Nephron (organoid): Measurements from ENCODE around the gene ARMC12.

ENCODE experiments used
- H3K27ac Mint-ChIP-seq, 3 experiments: 2 replicates each; pipeline ENCODE4 v1.8.0; 2020; ENCODE audit warnings: mixed read lengths in 3 of 3, mild to moderate bottlenecking in 2 of 3, moderate library complexity in 1 of 3
- H3K27me3 Mint-ChIP-seq: 2 replicates; pipeline ENCODE4 v1.8.0; 2021; ENCODE audit warnings: low read depth, mild to moderate bottlenecking, moderate library complexity, mixed read lengths
- H3K36me3 Mint-ChIP-seq: 2 replicates; pipeline ENCODE4 v1.8.0; 2020; ENCODE audit warnings: low read depth, mixed read lengths
- H3K4me1 Mint-ChIP-seq: 2 replicates; pipeline ENCODE4 v1.8.0; 2020; ENCODE audit warnings: mixed read lengths
- H3K4me3 Mint-ChIP-seq, 3 experiments: 2 replicates each; pipeline ENCODE4 v1.8.0; 2020; ENCODE audit warnings: mild to moderate bottlenecking in 3 of 3, mixed read lengths in 3 of 3, moderate library complexity in 2 of 3
- H3K9me3 Mint-ChIP-seq: 2 replicates; pipeline ENCODE4 v1.8.0; 2020; ENCODE audit warnings: mixed read lengths
- CTCF ChIP-seq, 3 experiments: fragments of 200-600 bp; sonication (generic); IDR thresholded peaks; one replicate each; pipeline ENCODE4 v1.5.0; 2021; ENCODE audit warnings: antibody characterized with exemption in 3 of 3; ENCODE audit not compliant: unreplicated experiment in 3 of 3

The ARMC12 gene

GRCh38 chr6:35769211-35769610 is 32.4 kb downstream of the ARMC12 start:
- Mint-ChIP-seq H3K9me3 (no peaks in the 10 kb centered on the region), H3K27me3 (peaks cover 47% of the 10 kb centered on the region), H3K4me3 (no peak overlapping the region), H3K36me3 (no peaks in the 10 kb centered on the region), H3K27ac (no peak overlapping the region), H3K4me1 (peaks cover 3% of the 10 kb centered on the region)
- TF ChIP-seq CTCF (IDR thresholded peaks at IDR 0.05; ENCODE audit: unreplicated experiment in 3 of 3), result no peak

GRCh38 chr6:35771343-35771627 is 34.5 kb downstream of the ARMC12 start:
- H3K36me3 Mint-ChIP-seq, result no peaks in the 10 kb centered on the region
- no peak overlapping the region for H3K4me3 Mint-ChIP-seq
- H3K9me3 Mint-ChIP-seq, result no peaks in the 10 kb centered on the region
- TF ChIP-seq CTCF (IDR thresholded peaks at IDR 0.05; ENCODE audit: unreplicated experiment in 3 of 3), result no peak
- H3K27me3 Mint-ChIP-seq, result peaks cover 37% of the 10 kb centered on the region
- H3K4me1 Mint-ChIP-seq, result no peaks in the 10 kb centered on the region
- no peak overlapping the region for H3K27ac Mint-ChIP-seq

GRCh38 chr6:35774116-35774794 is 37.4 kb downstream of the ARMC12 start:
- Mint-ChIP-seq H3K27me3 (peaks cover 35% of the 10 kb centered on the region), H3K27ac (no peak overlapping the region), H3K9me3 (no peaks in the 10 kb centered on the region), H3K4me3 (peak overlapping the region in 2 of 3 experiments; percentile 34 to 56), H3K4me1 (no peaks in the 10 kb centered on the region), H3K36me3 (no peaks in the 10 kb centered on the region)
- TF ChIP-seq CTCF (IDR thresholded peaks at IDR 0.05; ENCODE audit: unreplicated experiment in 3 of 3), result no peak

GRCh38 chr6:35775031-35775430 is 38.2 kb downstream of the ARMC12 start:
- Mint-ChIP-seq H3K9me3 (no peaks in the 10 kb centered on the region), H3K36me3 (no peaks in the 10 kb centered on the region), H3K4me3 (peak overlapping the region; percentile 20 to 44 (median 39)), H3K27ac (no peak overlapping the region), H3K4me1 (no peaks in the 10 kb centered on the region), H3K27me3 (peaks cover 29% of the 10 kb centered on the region)
- TF ChIP-seq CTCF (IDR thresholded peaks at IDR 0.05; ENCODE audit: unreplicated experiment in 3 of 3), result no peak

GRCh38 chr6:35776364-35777215 is 39.8 kb downstream of the ARMC12 start, which contains the start of gene CLPSL2:
Gene CLPSL2, plus strand, starts transcription at chr6:35776598. Its CDS starts 21 bp downstream, at chr6:35776619.
- Mint-ChIP-seq H3K27ac (peak within 1 kb of the TSS in 1 of 3 experiments; percentile 38), H3K27me3 (peaks cover 27% of the 10 kb centered on the region), H3K36me3 (no peaks in the 10 kb centered on the region), H3K4me3 (peak within 1 kb of the TSS; percentile 82 to 87 (median 86)), H3K9me3 (no peaks in the 10 kb centered on the region), H3K4me1 (no peaks in the 10 kb centered on the region)
- TF ChIP-seq CTCF (IDR thresholded peaks at IDR 0.05; ENCODE audit: unreplicated experiment in 3 of 3), result no peak
